HL-60/S4 treated with phorbol 12-myristate 13-acetate at 8.2 ng/mL for 4 days and 3 days (cell line): ENCODE data around the gene RAP1GAP.
"Not testable (repeated sequence)": the region's sequence is repeated elsewhere in the genome, so short reads cannot be mapped to it uniquely, and the experiment has no call there.

ENCODE experiments used
- in situ Hi-C: fragments of 300-500 bp; cut with MboI; formaldehyde crosslinking; loops from 2 replicates; pipeline ENCODE4 v1.15.0; 2022; ENCODE audit warnings: low sequenced_read_pairs

Gene RAP1GAP

DNA sequence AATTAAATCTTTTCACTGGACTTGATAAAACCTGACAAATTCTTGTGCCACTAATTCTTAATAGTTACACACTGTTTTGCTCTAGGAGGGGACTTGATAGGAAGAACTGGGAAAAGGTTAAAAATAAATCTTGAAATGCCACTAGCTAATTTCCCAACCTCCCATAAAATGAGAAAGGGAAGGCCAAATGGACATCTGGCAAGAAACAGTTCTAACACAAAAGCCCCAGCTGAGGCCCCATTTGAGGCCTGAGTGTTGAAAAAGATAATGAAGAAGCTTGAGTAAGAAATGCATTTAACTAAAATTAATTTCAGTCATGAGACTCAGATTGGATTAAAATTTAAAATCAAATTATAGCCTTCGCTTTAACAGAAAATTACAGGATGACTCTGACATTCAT, 11.2 kb upstream of the RAP1GAP start:
- in situ Hi-C loops, result no loop called here

DNA sequence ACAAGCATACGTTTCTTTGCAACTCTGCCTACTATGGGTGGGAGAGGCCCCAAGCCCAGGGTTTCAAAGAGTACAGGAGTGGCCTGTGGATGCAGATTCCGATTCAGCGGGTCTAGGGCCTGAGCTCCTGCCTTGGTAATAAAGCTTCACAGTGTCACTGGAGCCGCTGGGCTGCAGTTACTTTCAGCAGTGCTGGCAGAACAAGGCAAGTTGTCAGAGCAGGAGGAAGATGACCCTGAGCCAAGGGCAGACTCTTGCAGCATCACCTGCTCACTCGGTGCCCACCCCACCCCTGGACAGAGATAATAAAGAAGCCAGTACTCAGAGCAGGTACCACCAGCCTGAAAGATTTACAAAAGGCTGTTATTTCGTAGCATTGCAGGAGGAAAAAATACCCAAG, 8.0 kb upstream of the RAP1GAP start:
- in situ Hi-C loops, result no loop called here

DNA sequence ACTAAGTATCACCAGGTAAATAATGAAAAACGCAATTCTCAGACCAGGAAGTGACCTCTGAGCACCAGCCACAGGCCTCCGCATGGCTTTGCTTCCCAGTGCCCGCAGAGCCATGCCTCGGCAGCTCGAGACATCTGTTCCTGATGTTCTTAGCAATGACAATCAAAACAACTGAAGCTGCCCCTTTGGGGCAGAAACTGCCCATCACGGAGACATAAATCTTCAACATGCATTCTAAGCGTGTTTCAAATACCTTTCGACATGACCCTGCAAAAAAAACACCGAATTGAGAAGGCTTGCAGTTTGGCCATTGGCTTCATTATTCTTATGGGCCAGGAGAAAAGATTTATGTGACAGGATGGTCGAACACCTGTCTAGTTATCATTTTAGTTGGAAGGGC, 5.8 kb upstream of the RAP1GAP start:
- in situ Hi-C loops, result no loop called here

DNA sequence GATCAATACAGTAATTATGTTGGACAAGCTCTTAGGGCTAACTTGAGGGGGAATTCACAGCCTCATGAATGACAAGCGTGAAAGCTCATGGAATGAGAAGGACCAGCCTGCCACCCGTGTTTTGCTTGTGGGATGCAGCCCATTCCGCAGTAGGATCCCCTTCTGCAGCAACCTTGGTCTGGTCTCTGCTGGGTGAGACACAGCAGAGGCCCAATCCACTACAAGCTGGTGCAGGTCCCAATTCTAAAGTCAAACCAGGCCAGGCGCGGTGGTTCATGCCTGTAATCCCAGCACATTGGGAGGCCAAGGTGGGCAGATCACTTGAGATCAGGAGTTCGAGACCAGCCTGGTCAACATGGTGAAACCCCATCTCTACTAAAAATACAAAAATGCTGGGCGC, 4.7 kb upstream of the RAP1GAP start:
- in situ Hi-C loops, result not testable (repeated sequence)

DNA sequence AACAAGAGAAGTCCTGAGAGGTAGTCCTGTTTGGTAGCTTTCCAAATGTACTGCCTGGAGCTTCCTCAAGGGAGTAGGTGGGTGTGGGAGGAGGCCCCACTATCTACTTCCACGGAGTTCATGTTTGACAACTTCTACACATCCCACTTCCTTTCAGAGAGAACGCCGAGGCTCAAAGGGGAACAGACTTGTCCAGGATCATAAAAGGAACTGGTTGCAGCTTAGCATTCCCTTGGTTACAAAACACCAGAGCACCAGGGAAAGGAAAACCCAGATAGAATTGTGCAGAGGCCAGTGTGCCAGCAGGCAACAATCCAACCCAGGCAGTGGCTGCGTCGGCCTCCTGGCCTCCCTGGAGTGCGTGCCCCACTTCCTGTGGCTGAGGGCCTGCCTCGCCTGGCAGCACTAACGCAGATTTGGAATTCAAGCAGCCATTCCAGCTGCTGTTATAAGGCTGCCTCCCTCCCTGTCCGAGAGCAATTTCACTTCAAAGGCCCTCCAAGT, 4.2 kb upstream of the RAP1GAP start:
- in situ Hi-C loops, result no loop called here

DNA sequence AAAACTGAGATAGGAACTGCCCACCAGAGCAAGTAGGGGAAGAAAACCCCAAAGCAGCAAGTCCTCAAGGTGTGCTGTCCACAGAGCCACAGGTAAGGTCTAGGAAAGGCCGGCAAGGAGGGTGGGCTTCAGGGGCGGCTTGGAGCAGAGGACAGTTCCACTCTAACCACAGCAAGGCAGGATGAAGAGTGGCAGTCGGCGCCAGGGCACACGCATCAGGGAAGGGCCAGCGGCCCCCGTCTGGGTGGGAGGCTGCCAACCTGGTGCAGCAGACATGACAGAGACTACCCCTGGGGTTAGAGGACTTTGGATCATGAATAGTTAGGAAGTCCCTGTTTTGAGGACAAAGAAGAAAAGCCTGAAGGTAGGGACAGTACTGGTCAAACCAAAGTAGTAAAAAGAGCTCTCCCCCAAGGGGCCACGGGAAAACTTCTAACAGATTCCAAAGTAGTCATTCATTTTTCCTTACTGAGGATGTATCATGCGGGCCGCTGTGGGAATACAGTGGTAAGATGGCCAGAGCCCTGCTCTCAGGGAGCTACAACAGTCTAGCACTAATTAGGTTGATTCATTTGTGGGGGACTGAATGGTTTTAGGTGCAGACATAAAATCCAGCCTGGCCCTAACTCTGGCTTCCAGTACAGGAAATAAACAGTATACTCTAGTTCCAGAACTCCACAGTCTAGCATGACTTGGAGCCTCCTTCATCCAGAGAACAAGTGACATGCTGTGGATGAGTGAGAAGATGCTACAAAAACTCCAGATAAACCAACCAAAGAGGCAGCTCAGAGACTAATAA, 3.5 kb upstream of the RAP1GAP start:
- in situ Hi-C loops, result no loop called here

DNA sequence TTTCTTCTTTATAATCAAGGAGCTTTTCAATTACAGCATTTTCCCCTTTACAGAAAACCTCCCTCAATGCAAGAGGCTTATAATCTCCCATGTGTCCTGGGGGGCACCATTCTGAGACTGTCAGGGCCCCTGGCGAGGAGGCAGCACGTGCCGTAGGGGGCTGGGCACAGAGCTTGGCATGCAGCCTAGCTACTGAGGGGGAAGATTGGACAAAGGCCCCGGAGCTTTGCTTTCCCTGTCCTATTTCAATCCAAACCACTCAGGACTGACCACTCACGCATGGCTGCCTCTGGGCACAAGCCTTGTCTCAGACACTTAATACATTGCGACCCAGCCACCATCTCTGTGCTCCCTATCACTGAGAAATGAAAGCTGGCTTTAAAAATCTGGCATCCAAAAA, 2.8 kb upstream of the RAP1GAP start:
- in situ Hi-C loops, result no loop called here

DNA sequence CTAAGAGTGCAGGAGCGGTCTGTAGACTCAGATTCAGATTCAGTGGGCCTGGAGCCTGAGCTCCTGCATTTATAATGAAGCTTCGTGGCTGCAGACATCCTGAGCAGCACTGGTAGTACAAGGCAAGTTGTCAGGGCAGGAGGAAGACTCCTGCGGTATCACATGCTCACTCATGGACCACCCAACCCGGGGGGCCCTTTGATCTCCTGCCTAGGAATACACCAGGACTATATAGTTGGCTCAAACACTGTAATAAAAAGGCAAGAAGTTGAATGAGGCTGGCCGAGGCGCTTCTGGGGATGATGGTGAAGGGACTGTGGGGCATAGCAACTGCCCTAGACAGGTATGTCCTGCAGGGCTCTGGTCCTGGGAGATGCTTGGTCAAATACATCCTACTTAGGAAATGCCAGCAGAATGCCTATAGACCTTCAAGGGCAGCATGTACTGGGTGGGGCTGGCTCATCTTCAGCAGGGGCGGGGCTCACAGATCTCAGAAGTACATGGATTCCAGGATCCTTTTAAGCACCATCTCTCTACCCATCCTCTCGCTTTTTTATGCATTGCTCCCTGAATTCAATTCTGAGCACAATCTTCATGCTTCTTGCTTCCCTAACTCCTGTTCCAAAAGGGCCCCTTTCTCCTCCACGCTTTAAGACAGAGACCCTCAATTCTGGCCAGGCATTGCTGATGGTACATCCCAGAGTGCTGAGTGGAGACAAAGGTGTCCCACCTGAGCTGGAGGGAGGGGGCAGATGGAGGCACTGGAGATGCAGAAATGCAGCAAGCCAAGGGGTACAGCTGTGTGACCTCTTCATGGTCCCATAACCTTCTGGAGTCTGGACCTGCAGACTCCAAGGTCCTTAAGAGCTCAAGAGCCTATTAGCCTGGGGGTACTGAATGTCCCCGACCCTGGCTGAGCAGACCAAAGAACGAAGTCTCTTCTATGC, 2.1 kb upstream of the RAP1GAP start:
- in situ Hi-C loops, result no loop called here

DNA sequence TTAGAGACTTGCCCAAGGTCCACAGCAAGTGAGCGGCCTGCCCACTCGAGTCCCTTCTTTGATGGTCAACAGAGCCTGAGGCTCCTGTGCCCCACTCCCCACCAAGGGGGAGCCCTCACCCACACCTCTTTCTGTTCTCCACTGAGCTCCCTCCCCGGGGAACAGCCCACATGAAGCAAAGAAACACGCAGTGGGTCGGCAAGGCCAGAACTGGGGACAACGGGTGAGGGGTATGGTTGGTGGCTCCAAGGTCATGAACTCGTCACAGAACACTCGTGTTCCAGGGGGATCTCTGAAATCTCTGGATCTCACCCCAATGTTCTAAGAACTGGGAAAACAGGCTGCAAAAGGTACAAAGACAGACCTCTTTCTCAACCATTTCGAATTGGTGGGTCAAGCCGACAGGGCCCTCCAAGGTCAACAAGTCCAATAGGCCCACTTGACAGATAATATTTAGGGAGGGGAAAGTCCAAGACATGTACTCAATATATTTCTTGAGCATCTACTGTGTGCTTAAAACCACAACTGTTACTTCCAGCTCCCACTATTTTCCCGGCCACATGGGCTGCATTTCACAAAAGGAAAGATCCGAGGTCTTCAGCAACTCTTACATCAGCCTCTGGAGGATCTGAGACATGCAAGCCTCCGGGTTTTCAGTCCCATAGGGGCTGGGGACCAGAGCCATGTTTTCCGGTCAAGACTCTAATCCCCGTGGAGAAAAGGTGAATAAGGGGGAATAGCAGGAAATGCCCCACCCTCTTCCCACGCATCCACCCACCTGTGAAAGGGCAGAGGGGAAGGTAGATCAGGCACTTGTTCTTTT, 1.1 kb upstream of the RAP1GAP start:
- in situ Hi-C loops, result no loop called here

DNA sequence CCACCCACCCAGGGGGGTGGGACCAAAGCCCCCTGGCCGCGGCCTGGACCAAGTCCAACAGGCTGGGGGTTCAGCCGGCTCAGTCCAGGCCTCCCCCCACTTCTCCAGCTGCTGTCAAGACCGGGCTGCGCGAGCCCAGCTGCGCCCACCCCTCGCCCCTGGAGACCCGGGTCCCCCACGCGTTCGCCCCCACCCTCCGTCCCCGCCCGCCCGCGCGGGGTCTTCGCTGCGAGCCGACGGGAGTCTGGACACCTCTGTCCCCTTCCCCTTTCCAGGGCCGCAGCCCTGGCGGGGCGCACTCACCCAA, 253 bp downstream of the RAP1GAP start:
- in situ Hi-C loops, result no loop called here

DNA sequence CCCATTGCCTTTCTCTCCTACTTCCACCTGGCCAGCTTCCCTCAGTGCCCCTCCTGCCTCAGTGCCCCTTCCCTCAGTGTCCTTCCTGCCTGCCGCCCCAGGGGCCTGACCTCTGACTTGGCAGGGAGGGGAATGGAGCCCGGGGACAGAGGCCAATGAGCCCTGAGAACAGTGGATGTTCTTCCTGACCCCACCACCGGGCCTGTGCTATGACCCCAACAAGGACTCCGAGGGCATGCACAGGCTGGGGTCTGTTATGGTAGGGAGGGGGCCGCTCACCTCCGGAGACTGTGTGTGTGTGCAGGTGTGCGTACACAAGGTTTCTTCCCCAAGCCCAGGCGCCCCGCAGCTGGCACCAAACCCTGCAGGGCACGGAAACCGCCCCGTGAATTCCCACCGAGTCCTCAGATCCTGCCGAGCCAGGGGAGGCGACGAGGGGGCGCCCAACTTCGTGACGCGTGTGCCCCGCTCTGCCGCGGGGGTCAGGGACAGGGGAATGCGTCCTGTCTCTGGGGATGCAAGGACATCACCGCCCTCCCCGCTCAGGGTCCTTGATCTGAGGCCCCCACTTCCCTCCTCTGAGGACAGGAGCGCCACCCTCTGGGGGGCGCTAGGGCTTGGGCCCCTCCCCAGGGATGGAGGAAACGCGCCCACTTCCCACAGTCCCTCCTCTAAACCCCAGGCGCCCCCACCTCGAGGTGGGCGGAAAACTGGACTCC, 766 bp downstream of the RAP1GAP start:
- in situ Hi-C loops, result no loop called here

DNA sequence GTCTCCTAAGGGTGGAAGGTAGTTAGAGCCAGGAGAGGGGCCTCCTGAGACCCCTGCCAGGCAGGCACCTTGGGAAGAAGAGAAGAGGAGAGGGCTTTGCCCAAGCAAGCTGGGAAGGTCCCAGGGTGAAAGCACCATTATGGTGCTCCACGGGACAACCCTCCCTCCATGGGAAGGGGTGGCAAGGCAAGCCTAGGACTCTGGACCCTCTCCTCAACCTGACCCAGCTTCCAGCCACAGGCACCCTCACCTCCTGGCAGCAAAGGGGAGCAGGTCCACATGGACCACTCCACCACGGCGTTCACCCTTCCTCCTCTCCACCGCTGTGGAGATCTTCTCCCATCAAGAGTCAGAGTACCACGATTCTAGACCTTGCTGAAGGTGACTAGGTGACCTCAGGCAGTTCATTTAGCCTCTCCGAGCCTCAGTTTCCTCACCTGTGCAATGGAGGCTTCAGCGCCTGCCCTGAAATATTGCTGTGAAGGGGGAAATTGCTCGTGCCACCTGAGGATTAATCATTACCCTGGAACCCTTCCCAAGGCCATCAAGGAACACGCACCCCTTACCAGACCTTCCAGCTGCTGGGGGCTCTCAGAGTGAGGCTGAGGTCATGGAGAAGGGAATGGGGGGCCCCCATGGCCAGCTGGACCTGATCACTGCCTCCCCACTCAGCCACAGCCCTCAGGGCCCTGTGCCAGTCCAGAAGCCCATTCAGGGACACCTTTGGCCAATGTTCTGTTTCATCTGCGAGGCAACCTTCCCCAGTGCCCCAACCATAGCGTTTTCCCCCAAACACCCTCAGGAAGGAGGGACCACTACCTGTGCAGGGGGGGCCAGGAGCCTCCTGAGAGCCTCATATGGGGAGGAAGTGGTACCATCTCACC, 1.6 kb downstream of the RAP1GAP start:
- in situ Hi-C loops, result no loop called here

DNA sequence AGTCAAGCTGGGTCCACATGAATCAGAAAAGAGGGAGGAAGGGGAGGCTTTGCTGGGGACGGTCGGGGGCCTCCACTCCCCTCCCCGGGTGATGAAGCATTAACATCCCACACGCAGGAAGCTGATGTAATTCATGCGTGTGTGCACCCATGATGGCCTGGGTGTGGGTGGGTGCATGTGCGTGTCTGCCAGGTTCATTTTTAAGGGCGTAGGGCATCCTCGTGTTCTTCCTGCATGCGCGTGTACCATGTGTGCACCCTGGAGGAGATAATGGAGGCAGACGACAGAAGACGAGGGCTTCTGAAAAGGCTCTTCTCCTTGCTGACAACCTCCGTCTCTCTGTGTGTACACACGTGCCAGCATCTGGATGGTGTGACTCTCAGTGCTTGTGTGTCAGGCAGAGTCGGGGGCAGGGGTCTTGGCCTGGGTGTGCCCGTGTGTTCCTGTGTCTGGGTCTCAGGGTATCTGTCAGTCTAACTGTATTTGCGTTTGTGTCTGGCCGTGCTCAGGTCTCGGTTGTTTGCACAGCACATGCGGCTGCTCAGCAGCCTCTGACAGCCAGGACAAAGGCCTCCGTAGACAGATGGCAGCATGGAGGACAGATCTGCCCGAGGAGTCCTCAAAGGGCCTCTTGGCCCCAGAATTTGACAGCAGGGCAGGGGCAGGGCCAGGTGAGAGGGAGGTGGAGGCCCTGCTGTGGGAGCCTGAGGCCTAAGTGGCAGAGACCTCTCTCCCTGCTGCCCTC, 2.4 kb downstream of the RAP1GAP start:
- in situ Hi-C loops, result no loop called here

DNA sequence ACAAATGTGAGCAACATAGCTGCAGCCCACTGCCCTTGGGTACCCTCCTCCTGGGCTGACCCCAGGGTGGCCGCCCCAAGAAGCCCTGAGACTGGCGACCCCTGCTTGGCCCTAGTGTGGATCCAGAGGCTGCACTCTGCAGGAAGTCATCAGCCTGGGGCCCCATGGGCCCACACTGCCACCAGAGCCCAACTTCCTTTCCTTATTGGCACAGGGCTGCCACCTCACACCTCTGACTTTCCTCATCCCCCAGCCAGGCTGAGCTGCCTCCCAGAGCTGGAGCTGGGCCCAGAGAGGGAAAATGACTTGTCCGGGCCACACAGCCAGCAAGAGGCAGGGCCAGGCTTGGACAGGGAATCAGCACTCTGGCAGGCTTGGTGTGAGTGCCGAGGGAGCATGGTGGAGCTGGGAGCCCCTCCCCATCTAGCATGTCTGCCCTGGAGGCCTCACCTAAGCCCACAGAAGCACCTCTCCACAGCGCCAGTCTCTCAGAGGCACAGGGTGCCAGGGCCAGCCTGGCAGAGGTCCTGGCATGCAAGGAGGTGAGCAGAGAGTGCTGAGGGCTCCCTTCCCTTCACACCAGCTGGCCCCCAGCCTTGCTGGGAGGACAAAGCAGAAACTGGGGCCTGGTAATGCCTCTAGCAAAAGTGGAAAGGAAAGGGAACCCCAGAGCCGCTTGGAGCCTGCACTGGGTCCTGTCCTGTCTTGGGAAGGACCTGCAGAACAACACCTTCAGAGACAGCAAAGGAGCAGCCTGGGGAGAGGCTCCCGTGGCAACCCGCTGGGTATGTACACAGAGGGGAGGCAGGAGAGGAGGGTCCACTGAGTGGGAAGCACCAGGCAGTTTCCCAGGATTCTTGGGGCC, 3.2 kb downstream of the RAP1GAP start:
- in situ Hi-C loops, result no loop called here

DNA sequence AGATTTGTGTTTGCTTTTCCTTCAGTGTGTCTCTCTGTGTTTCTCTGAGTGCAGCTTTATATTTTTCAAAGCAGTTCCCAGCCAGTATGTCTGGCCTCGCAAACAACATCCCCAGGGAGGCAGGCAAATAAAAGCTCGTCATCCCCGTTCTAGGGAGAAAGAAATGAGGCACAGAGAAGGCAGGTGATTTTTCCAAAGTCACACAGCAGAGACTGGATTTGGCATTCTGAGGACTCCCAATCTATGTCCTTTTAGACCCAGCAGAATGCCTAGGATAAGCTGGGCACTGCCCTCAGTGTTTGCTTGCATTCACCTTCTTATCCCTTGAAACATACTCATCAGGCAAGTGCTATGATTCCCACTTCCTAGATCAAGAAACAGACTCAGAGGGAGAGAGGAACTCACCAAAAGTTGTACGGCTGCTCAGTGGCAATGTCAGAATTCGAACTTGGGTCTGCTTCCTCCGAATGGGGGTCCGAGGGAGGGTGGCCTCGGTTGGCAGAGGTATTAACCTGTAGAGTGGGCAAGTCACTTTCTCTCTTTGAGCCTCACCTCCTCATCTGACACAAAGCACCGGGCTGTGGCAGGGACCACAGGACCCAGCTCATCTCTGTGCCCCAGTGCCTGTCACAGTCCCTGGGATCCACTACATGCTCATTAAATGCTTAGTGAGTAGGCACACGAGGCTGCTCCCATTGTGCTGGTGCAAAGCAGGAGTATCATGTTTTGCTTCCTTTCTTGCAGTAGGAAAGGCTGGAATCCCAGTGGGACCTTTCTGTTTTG, 4.2 kb downstream of the RAP1GAP start:
- in situ Hi-C loops, result no loop called here

DNA sequence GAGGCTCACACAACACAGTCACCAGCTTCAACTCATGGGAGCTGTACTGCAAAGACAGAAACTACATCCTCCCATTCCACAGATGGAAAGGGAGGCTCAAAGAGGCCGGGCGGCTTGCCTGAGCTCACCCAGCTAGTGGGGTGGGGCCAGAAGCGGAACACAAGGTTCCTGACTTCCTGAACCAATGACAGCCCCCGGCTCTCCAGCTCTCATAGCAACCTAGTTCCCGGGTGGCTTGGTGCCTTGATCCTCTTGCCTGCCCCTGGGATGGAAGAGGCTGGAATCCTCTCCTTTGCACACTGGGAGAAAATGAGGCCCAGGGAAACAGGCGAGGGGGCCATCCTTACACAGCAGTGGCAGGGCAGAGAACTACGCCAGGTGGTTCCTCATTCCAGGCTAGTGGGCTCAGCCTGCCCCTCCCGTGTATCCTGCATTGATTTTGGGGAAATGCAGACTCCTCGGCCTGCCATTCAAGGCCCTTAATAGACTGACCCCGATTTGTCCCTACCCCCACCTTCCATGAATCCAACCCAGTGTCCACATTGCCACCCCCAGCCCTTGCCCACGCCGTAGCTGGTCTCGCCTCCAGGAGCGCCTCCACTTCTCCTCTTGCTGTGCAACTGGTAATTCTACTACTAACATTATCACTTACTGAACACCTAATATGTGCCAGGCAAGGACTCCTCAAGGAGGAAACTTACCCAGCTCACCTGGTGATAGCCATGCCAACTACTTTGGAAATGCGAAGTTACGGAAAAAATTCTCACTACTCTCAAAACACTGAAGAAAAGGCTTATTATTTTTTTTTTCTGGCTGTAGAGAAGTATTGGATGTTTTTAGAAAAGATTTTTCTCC, 5.0 kb downstream of the RAP1GAP start:
- in situ Hi-C loops, result no loop called here
